LNCaP clone FGC (cell line): ENCODE results near the gene GREM1.

Experiments used
- DNase-seq: peaks from one replicate; pipeline ENCODE4 v3.0.0-alpha.2; 2011; ENCODE audit warnings: low read depth
- H3K4me3 ChIP-seq: 2 replicates; pipeline ENCODE4 v1.5.1; 2011; ENCODE audit warnings: mild to moderate bottlenecking, low read depth, low read length, control low read depth
- TF ChIP-seq, protein P1 (sequence below): IDR thresholded peaks from 2 replicates; pipeline ENCODE4 v1.5.1; 2012; ENCODE audit warnings: mild to moderate bottlenecking; ENCODE audit not compliant: control insufficient read depth, insufficient read depth; ENCODE audit errors: extremely low read depth

The GREM1 gene

DNA sequence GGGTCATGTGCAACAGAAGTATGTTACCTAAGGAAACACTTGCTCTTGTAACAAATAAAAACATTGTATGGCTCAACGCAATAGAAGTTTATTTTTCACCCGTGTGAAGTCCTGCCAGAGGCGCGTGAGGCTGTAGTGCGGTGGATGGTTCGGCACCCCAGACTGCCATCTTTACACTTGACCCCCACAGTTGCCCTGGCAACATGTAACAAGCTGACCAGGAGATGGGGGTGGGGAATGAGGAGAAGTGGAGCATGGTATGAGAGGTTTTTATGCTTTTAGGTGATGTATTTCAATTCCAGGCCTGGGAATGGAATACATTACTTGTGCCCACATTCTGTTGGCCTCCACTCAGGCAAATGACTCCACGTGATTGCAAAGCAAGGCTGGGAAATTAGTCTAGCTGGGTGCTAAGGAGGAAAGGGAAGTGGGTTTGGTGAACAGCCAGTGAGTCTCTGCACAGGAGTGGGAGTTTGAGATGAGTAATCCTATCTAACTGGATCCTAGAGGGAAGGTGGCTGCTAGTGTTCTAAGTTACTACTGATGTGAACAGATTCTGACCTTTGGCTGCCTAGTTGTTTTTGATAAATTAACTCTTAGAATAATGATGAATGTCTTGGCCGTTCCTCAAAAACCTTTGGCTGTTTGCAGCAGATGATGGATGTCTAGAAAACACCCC is 33.8 kb upstream of the GREM1 start:
- no peak for DNase-seq
- H3K4me3 ChIP-seq, result no peak overlapping the region
- TF ChIP-seq, protein P1, sequence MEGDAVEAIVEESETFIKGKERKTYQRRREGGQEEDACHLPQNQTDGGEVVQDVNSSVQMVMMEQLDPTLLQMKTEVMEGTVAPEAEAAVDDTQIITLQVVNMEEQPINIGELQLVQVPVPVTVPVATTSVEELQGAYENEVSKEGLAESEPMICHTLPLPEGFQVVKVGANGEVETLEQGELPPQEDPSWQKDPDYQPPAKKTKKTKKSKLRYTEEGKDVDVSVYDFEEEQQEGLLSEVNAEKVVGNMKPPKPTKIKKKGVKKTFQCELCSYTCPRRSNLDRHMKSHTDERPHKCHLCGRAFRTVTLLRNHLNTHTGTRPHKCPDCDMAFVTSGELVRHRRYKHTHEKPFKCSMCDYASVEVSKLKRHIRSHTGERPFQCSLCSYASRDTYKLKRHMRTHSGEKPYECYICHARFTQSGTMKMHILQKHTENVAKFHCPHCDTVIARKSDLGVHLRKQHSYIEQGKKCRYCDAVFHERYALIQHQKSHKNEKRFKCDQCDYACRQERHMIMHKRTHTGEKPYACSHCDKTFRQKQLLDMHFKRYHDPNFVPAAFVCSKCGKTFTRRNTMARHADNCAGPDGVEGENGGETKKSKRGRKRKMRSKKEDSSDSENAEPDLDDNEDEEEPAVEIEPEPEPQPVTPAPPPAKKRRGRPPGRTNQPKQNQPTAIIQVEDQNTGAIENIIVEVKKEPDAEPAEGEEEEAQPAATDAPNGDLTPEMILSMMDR, result no peak

DNA sequence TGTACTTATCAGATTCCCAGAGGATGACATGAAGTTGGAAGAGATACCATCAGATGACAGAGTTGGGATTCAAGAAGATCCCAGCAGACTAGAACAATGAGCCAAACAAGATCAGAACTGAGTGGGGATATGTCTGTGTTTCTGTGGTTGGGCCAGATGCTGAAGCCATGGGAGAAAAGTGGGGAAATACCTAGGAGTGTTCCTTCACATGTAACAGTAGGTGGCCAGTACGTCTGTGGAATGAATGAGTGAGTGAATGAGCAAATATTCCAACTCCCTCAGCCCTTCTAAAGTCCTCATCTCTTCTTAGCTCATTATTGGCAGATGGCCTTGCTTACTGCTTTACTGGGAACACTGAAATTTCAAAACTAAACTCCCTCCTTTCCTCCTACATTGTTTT is 32.2 kb upstream of the GREM1 start:
- no peak for DNase-seq
- no peak overlapping the region for H3K4me3 ChIP-seq
- TF ChIP-seq, protein P1, result no peak

DNA sequence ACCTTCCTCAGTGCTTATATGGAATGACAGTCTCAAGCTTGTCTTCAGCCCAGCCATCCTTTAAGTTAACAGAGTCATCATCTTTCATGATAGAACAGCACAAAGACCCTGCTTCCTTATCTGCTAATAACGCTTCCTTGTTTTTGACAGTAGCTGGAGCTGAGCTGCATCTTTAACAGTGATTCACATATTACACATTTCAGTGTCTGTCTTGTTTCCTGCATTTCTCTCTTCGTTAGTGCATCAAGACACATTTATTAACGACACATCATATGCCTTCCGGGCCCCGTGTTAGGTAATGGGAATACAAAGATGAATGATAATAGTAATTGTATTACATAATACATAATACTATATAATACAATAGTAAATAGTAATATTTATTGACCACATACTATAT is 30.2 kb upstream of the GREM1 start:
- DNase-seq, result no peak
- H3K4me3 ChIP-seq, result no peak overlapping the region
- TF ChIP-seq, protein P1, result no peak

DNA sequence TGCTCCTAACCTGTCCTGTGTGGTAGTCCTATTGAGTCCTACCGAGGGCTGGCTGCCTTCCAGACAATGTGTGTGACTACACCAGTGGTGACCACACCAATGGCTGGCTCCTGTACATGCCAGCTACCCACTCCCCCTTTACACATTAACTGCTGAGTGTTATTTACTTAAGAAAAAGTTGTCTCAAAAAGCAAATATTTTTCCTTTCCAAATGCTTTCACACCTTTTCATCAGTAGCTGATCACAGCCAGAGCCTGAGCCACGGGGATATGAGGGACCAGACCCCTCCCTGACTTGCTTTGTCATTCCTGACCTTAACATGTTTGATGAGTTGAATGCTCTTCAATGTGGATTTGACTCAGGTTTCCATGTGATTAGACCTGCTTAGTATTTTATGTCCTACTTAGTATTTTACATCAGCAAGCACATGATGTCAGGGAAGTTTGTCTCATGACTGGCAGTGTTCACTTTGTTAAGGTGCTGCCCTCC is 29.6 kb upstream of the GREM1 start:
- TF ChIP-seq, protein P1, result no peak
- no peak overlapping the region for H3K4me3 ChIP-seq
- DNase-seq, result no peak

DNA sequence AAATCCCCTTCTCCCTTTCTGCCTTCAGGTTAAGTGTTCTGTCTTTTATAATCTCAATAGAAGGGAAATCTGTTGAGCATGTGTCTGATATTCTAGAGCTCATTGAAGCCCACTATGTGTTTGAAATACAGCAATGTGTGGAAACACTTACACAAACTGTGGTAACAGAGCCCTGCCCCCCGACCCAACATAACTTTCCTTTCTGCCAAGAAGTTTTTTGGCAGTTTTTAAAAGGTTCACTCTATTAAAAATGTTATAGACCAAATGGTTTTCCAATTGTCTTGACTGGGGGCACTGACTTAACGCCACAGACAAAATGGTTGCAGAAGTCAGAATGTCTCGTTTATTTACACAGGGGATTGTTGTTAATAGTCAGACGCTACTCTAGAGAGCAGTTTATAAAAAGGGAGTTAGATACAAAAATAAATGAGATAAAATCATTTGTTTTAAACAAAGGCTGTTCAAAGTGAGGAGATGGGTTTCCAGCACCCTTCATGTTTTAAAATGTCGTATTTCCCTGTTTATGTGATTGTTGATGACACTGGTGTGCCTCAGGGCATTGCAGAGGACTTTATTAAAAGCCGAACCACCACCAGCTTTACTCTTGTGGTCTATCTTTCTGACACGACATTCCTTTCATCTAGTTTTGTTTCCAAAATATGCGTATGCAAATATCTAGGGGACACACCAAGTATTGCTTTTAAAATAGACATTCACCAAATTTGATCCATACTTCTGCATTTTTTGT is 26.7 kb upstream of the GREM1 start:
- TF ChIP-seq, protein P1, result no peak
- no peak for DNase-seq
- H3K4me3 ChIP-seq, result no peak overlapping the region

DNA sequence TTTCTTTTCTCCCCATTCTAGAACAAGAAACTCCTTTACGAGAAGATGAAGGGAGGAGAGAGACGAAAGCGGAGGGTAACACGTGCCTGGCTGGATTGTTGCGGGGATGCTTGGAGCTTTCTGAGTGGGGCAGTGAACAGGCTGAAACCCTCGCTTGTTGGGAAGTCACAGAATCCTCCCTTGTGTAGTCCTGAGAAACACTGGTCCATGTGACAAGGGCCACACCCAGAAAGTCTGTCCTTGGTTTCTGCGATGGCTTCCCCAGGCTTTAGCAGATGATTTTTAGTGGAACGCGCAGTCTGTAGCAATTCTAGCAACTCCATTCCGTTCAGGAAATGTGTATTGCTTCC is 26.1 kb upstream of the GREM1 start:
- TF ChIP-seq, protein P1, result no peak
- no peak overlapping the region for H3K4me3 ChIP-seq
- no peak for DNase-seq
